ENCODE data around the gene MRPL28.

MRPL28 gene

GRCh38 chr16:377419-377951, 7.1 kb upstream of the MRPL28 start:
- H3K36me3 ChIP-seq (ENCODE audit: insufficient read depth, low read length): no peaks in the 10 kb centered on the region
- H3K4me3 ChIP-seq: no peak overlapping the region
- TF ChIP-seq FOXP2 (optimal IDR thresholded peaks at IDR 0.05; ENCODE audit: control extremely low read depth, extremely low read length, insufficient read depth): no peak
- no peak for TF ChIP-seq EZH2 (IDR thresholded peaks at IDR 0.05)
- no peak for TF ChIP-seq POLR2AphosphoS5 (IDR thresholded peaks at IDR 0.05; ENCODE audit: borderline replicate concordance, low read depth, low read length)
- no peak overlapping the region for H3K27ac ChIP-seq
- no peak for DNase-seq (ENCODE audit: low read depth, low spot score)
- H3K9ac ChIP-seq (ENCODE audit: insufficient read length): no peak overlapping the region
- no peaks in the 10 kb centered on the region for H3K9me3 ChIP-seq (ENCODE audit: low read depth, low read length)

GRCh38 chr16:376817-377418, 6.6 kb upstream of the MRPL28 start:
- no peaks in the 10 kb centered on the region for H3K9me3 ChIP-seq (ENCODE audit: low read depth, low read length)
- no peak overlapping the region for H3K4me3 ChIP-seq
- no peak overlapping the region for H3K27ac ChIP-seq
- TF ChIP-seq POLR2AphosphoS5 (IDR thresholded peaks at IDR 0.05; ENCODE audit: borderline replicate concordance, low read depth, low read length): no peak
- no peak for TF ChIP-seq EZH2 (IDR thresholded peaks at IDR 0.05)
- no peak for TF ChIP-seq FOXP2 (optimal IDR thresholded peaks at IDR 0.05; ENCODE audit: control extremely low read depth, extremely low read length, insufficient read depth)
- no peak for DNase-seq (ENCODE audit: low read depth, low spot score)
- H3K9ac ChIP-seq (ENCODE audit: insufficient read length): no peak overlapping the region
- H3K36me3 ChIP-seq (ENCODE audit: insufficient read depth, low read length): no peaks in the 10 kb centered on the region

DNA sequence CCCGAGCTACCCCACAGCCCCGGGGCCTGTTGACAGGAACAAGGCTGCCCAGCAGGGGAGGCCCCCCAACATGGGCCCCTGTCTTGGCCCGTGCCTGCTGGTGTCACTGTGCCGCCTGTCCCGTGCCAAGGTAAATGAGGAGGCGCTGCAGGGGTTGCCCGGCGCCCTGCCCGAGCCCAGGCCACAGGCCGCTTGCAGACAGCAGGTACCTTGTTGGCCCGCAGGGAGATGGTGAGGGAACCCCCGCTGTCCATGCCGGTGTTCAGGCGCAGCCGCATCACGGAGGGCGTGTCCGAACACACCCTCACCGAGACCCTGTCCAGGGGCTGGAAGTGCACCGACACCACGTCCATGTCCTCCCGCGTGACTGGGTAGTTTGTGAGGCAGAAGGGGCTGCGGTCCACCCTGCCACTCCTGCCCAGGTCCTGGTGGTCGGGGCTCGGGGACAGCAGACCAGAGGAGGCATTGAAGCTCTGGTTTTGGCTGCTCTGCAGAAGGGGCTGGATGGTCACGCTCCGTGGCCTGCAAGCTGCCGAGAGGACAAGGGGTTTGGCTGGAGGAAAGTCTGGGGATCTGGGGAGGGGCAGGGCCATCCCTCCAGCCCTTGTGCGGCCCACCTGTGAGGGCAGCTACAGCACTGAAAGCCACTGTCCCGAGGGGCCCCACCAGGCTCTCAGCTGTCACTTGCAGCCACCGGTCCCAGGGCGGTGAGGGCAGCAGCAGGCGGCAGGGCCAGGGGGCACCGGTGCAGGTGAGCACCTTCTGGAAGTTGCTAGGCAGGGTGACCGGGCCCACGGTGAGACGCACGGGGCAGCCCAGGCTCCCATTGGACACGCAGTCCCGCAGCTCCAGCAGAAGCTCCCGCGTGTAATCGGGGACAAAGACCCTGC, 5.8 kb upstream of the MRPL28 start:
- Histone ChIP-seq H3K36me3 (ENCODE audit: insufficient read depth, low read length) (no peaks in the 10 kb centered on the region), H3K9ac (ENCODE audit: insufficient read length) (no peak overlapping the region), H3K9me3 (ENCODE audit: low read depth, low read length) (no peaks in the 10 kb centered on the region), H3K27ac (no peak overlapping the region), H3K4me3 (no peak overlapping the region)
- DNase-seq (ENCODE audit: low read depth, low spot score): no peak
- TF ChIP-seq POLR2AphosphoS5 (IDR thresholded peaks at IDR 0.05; ENCODE audit: borderline replicate concordance, low read depth, low read length): no peak
- TF ChIP-seq EZH2 (IDR thresholded peaks at IDR 0.05): no peak
- TF ChIP-seq FOXP2 (optimal IDR thresholded peaks at IDR 0.05; ENCODE audit: control extremely low read depth, extremely low read length, insufficient read depth): no peak

DNA sequence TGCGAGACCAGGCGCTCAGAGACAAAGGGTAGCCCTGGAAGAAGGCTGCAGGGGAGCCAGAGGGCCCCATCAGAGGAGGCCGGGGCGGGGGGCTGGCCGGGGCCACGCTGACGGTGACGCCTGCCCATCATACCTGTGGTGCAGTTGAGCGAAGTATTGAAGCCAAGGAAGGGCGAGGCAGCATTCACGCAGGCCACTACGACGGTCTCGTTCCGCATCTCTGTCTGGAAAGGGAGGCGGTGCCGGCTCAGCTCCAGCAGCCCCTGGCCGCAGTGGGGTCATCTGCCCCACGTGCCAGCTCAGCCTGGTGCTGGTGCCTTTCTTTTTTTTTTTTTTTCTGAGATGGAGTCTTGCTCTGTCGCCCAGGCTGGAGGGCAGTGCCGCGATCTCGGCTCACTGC, 4.9 kb upstream of the MRPL28 start:
- H3K36me3 ChIP-seq (ENCODE audit: insufficient read depth, low read length): no peaks in the 10 kb centered on the region
- no peak overlapping the region for H3K9ac ChIP-seq (ENCODE audit: insufficient read length)
- no peak overlapping the region for H3K4me3 ChIP-seq
- no peak for DNase-seq (ENCODE audit: low read depth, low spot score)
- no peak overlapping the region for H3K27ac ChIP-seq
- TF ChIP-seq POLR2AphosphoS5 (IDR thresholded peaks at IDR 0.05; ENCODE audit: borderline replicate concordance, low read depth, low read length): no peak
- TF ChIP-seq EZH2 (IDR thresholded peaks at IDR 0.05): no peak
- no peaks in the 10 kb centered on the region for H3K9me3 ChIP-seq (ENCODE audit: low read depth, low read length)

DNA sequence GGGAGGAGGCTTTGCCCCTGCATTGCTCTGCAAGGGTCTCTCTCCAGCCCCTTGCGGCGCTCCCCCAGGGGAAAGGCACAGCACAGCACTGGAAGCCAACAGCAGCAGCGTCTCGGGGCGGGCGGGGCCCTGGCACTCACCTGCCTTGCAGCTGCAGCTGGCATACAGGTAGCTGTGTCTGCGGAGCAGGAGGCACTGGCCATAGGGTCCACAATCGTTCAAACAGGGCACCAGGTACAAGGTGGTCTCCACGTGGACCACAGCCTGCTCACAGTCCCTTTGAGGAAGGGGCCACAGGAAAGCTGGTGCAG, 4.2 kb upstream of the MRPL28 start:
- no peak for DNase-seq (ENCODE audit: low read depth, low spot score)
- Histone ChIP-seq H3K27ac (no peak overlapping the region), H3K9me3 (ENCODE audit: low read depth, low read length) (no peaks in the 10 kb centered on the region), H3K36me3 (ENCODE audit: insufficient read depth, low read length) (no peaks in the 10 kb centered on the region), H3K4me3 (no peak overlapping the region), H3K9ac (ENCODE audit: insufficient read length) (no peak overlapping the region)
- TF ChIP-seq FOXP2 (optimal IDR thresholded peaks at IDR 0.05; ENCODE audit: control extremely low read depth, extremely low read length, insufficient read depth): no peak
- no peak for TF ChIP-seq EZH2 (IDR thresholded peaks at IDR 0.05)
- TF ChIP-seq POLR2AphosphoS5 (IDR thresholded peaks at IDR 0.05; ENCODE audit: borderline replicate concordance, low read depth, low read length): no peak

DNA sequence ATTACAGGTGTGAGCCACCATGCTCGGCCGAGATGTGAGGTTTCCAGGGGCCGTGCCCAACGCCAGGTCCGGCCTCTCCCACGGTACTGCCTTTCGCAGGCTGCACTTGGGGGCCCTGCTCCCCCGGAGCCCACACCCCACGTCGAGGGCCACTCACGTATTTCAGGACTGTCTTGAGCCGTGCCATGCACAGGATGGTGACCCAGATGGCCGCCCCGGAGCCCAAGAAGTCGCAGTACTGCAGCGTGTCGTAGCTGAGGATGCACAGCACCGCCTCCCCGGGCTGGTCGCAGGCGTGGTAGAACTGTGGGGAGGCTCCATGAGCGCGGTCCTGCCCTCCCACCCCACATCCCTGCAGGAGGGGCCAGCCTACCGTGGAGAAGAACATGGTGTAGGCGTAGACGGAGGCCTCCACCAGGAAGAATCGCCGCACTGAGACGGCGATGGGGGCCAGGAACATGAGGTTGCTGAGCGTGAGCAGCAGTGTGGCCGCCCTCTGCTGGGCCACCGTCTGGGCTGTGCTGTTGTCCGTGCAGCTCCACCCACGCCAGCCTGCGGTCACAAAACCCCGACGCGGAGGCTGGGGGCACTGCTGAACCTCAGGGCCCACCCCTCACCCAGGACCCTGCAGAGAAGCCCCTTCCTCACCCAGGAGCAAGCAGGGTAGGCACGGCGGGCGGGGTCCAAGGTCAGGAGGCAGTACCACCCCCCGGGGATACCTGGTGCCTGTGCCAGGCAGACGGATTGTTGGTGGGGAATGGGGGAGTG, 3.7 kb upstream of the MRPL28 start:
- DNase-seq (ENCODE audit: low read depth, low spot score): no peak
- Histone ChIP-seq H3K36me3 (ENCODE audit: insufficient read depth, low read length) (peaks cover under 1% of the 10 kb centered on the region; the same call in 1 of the 2 replicates), H3K9me3 (ENCODE audit: low read depth, low read length) (no peaks in the 10 kb centered on the region), H3K9ac (ENCODE audit: insufficient read length) (no peak overlapping the region), H3K4me3 (no peak overlapping the region), H3K27ac (no peak overlapping the region)
- TF ChIP-seq FOXP2 (optimal IDR thresholded peaks at IDR 0.05; ENCODE audit: control extremely low read depth, extremely low read length, insufficient read depth) (no peak), EZH2 (IDR thresholded peaks at IDR 0.05) (no peak), POLR2AphosphoS5 (IDR thresholded peaks at IDR 0.05; ENCODE audit: borderline replicate concordance, low read depth, low read length) (no peak)

GRCh38 chr16:373020-373598, 2.8 kb upstream of the MRPL28 start:
- Histone ChIP-seq H3K4me3 (no peak overlapping the region), H3K9ac (ENCODE audit: insufficient read length) (no peak overlapping the region), H3K27ac (no peak overlapping the region), H3K9me3 (ENCODE audit: low read depth, low read length) (no peaks in the 10 kb centered on the region), H3K36me3 (ENCODE audit: insufficient read depth, low read length) (peaks cover 7% of the 10 kb centered on the region; the same call in 1 of the 2 replicates)
- TF ChIP-seq FOXP2 (optimal IDR thresholded peaks at IDR 0.05; ENCODE audit: control extremely low read depth, extremely low read length, insufficient read depth) (no peak), EZH2 (IDR thresholded peaks at IDR 0.05) (no peak), POLR2AphosphoS5 (IDR thresholded peaks at IDR 0.05; ENCODE audit: borderline replicate concordance, low read depth, low read length) (no peak)
- DNase-seq (ENCODE audit: low read depth, low spot score): no peak
